ENCODE measurements around the gene PEF1.

DNA sequence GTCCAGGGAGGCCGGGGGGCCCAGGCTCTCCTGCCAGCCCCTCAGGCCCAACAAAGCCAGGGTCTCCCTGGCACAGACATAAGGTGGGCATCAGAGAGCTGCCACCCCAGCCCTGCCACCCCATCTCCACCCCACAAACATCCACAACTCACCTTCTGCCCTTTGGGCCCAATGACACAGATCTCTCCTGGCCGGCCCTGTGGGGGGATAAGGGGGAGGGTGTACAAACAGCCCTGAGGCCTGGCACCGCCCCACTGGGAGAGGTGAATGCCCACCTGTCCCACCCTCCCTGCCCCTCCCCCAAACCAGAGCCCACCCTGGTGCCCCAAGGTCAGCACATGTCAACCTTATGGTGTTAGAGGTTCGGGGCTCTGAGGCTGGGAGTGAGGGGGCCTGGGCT lies 46.8 kb upstream of the PEF1 start:
- TF ChIP-seq, protein P1, sequence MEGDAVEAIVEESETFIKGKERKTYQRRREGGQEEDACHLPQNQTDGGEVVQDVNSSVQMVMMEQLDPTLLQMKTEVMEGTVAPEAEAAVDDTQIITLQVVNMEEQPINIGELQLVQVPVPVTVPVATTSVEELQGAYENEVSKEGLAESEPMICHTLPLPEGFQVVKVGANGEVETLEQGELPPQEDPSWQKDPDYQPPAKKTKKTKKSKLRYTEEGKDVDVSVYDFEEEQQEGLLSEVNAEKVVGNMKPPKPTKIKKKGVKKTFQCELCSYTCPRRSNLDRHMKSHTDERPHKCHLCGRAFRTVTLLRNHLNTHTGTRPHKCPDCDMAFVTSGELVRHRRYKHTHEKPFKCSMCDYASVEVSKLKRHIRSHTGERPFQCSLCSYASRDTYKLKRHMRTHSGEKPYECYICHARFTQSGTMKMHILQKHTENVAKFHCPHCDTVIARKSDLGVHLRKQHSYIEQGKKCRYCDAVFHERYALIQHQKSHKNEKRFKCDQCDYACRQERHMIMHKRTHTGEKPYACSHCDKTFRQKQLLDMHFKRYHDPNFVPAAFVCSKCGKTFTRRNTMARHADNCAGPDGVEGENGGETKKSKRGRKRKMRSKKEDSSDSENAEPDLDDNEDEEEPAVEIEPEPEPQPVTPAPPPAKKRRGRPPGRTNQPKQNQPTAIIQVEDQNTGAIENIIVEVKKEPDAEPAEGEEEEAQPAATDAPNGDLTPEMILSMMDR (IDR thresholded peaks at IDR 0.05; ENCODE audit: extremely low read depth in 1 of 2, insufficient read depth in 1 of 2, low read depth in 1 of 2, low read length in 2 of 2): no peak
- TF ChIP-seq POLR2AphosphoS5 (IDR thresholded peaks at IDR 0.05; ENCODE audit: insufficient read depth, low read depth, low read length) (no peak), POLR2A (IDR thresholded peaks at IDR 0.05; ENCODE audit: low read depth, low read length) (no peak), GATA2 (IDR thresholded peaks at IDR 0.05; ENCODE audit: insufficient read depth, insufficient read length, low read depth, low read length) (no peak), EZH2 (IDR thresholded peaks at IDR 0.05; ENCODE audit: borderline replicate concordance, low read depth, low read length, severe bottlenecking) (no peak), MYC (IDR thresholded peaks at IDR 0.05; ENCODE audit: low read depth, low read length) (no peak), FOS (IDR thresholded peaks at IDR 0.05; ENCODE audit: borderline replicate concordance, insufficient read depth, low read length) (no peak), JUN (IDR thresholded peaks at IDR 0.05; ENCODE audit: borderline replicate concordance, insufficient read depth, insufficient read length, low read depth) (no peak)
- TF ChIP-seq, protein P2, sequence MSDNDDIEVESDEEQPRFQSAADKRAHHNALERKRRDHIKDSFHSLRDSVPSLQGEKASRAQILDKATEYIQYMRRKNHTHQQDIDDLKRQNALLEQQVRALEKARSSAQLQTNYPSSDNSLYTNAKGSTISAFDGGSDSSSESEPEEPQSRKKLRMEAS (IDR thresholded peaks at IDR 0.05; ENCODE audit: insufficient read depth, insufficient read length): no peak
